Prostate gland (tissue), 2 donors: ENCODE data around the gene MROH9.

Experiments used
- POLR2A ChIP-seq: fragments of 450-650 bp; IDR thresholded peaks from one replicate; pipeline ENCODE4 v1.6.1; 2016; ENCODE audit warnings: antibody characterized with exemption, mild to moderate bottlenecking
- POLR2AphosphoS5 ChIP-seq: sonication (generic); formaldehyde crosslinking; IDR thresholded peaks from one replicate; pipeline ENCODE4 v1.6.1; 2017; ENCODE audit warnings: antibody characterized with exemption
- TF ChIP-seq, protein P1 (sequence below), 4 experiments: fragments of 200-600 bp in 2 of 4; fragments of 450-650 bp in 2 of 4; sonication (generic) in 2 of 4; IDR thresholded peaks; 1 replicate in 3 of 4; 2 replicates in 1 of 4; pipeline ENCODE4 v1.5.1; 2016 to 2019; ENCODE audit warnings: antibody characterized with exemption in 4 of 4, mild to moderate bottlenecking in 2 of 4, moderate library complexity in 2 of 4

DNA sequence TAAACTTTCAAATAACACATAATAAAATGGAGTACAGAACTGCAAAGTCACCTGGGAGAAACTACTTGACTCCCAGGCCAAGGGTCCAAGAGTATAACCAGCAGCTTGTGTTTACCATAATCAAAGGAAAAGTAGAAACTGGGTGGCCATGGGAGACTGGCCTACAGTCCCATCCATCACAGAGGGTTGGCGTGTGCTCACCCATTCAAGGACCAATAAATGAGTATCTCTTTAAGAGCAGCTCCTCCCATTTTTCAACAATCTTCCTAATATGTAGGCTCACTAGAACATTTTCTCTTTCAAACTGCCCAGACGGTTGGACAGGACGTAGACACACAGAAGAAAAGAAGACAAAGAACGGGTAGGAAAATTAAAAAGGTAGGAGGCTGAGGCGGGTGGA is 155.3 kb downstream of the MROH9 start, which contains the start of gene FMO3:
- TF ChIP-seq, protein P1, sequence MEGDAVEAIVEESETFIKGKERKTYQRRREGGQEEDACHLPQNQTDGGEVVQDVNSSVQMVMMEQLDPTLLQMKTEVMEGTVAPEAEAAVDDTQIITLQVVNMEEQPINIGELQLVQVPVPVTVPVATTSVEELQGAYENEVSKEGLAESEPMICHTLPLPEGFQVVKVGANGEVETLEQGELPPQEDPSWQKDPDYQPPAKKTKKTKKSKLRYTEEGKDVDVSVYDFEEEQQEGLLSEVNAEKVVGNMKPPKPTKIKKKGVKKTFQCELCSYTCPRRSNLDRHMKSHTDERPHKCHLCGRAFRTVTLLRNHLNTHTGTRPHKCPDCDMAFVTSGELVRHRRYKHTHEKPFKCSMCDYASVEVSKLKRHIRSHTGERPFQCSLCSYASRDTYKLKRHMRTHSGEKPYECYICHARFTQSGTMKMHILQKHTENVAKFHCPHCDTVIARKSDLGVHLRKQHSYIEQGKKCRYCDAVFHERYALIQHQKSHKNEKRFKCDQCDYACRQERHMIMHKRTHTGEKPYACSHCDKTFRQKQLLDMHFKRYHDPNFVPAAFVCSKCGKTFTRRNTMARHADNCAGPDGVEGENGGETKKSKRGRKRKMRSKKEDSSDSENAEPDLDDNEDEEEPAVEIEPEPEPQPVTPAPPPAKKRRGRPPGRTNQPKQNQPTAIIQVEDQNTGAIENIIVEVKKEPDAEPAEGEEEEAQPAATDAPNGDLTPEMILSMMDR (IDR thresholded peaks at IDR 0.05) = no peak
- no peak for TF ChIP-seq POLR2A
- TF ChIP-seq POLR2AphosphoS5 = no peak
